Measurements from ENCODE around the gene DAPK1.

Gene DAPK1

GRCh38 chr9:87613265-87614111 lies 115.8 kb downstream of the DAPK1 start:
- TF ChIP-seq OSR1 (CRISPR knock-in tag; IDR thresholded peaks at IDR 0.05) (no peak), ISL1 (CRISPR knock-in tag; IDR thresholded peaks at IDR 0.05) (peak; percentile 55)
- ATAC-seq, result no peak

GRCh38 chr9:87614397-87614796 lies 116.7 kb downstream of the DAPK1 start:
- ATAC-seq, result no peak
- no peak for TF ChIP-seq ZFP3 (CRISPR knock-in tag; IDR thresholded peaks at IDR 0.05)
- TF ChIP-seq PATZ1 (CRISPR knock-in tag; IDR thresholded peaks at IDR 0.05; ENCODE audit: borderline replicate concordance), result no peak
- no peak for TF ChIP-seq CREB5 (CRISPR knock-in tag; IDR thresholded peaks at IDR 0.05; ENCODE audit: low read depth)
- no peak for TF ChIP-seq TOX (CRISPR knock-in tag; IDR thresholded peaks at IDR 0.05; ENCODE audit: borderline replicate concordance)
- TF ChIP-seq CSDC2 (CRISPR knock-in tag; IDR thresholded peaks at IDR 0.05), result no peak
- TF ChIP-seq SNAI2 (CRISPR knock-in tag; IDR thresholded peaks at IDR 0.05), result no peak

- no peak for TF ChIP-seq ZFP3 (CRISPR knock-in tag; IDR thresholded peaks at IDR 0.05)
- no peak for TF ChIP-seq ARNTL (CRISPR knock-in tag; IDR thresholded peaks at IDR 0.05; ENCODE audit: borderline replicate concordance, low read depth)
- no peak for TF ChIP-seq POU6F1 (CRISPR knock-in tag; IDR thresholded peaks at IDR 0.05; ENCODE audit: borderline replicate concordance, low read depth)
- no peak for TF ChIP-seq TSHZ2 (CRISPR knock-in tag; IDR thresholded peaks at IDR 0.05)
- no peak for TF ChIP-seq ZNF565 (CRISPR knock-in tag; conservative IDR thresholded peaks at IDR 0.05; ENCODE audit: low read depth)
- no peak for TF ChIP-seq ZNF8 (CRISPR knock-in tag; IDR thresholded peaks at IDR 0.05)
- TF ChIP-seq ZNF70 (CRISPR knock-in tag; IDR thresholded peaks at IDR 0.05), result no peak
- no peak for TF ChIP-seq PPARA (CRISPR knock-in tag; IDR thresholded peaks at IDR 0.05; ENCODE audit: borderline replicate concordance)
- TF ChIP-seq CREB5 (CRISPR knock-in tag; IDR thresholded peaks at IDR 0.05; ENCODE audit: low read depth), result no peak
- TF ChIP-seq SNAI2 (CRISPR knock-in tag; IDR thresholded peaks at IDR 0.05), result no peak
- no peak for TF ChIP-seq GLIS3 (CRISPR knock-in tag; IDR thresholded peaks at IDR 0.05)
- TF ChIP-seq CSDC2 (CRISPR knock-in tag; IDR thresholded peaks at IDR 0.05), result no peak
- TF ChIP-seq ZC3H10 (CRISPR knock-in tag; IDR thresholded peaks at IDR 0.05), result no peak
- no peak for TF ChIP-seq ESRRG (CRISPR knock-in tag; IDR thresholded peaks at IDR 0.05)
- TF ChIP-seq RARB (CRISPR knock-in tag; IDR thresholded peaks at IDR 0.05), result no peak
- ATAC-seq, result no peak
These were observed 117.5 kb downstream of the DAPK1 start for GRCh38 chr9:87615136-87615535.

Measured in SK-N-SH treated with all-trans-retinoic acid at 6 μM for 48 hours (cell line).